ENCODE measurements around the gene PRR15L. TPM values are rescaled to one million over a fixed set of nuclear protein-coding genes. Genes with fewer than 3 reads are reported as not detected.
A peak's percentile ranks its signal among the peaks of the same experiment; 100 is the strongest.

The PRR15L gene, protein sequence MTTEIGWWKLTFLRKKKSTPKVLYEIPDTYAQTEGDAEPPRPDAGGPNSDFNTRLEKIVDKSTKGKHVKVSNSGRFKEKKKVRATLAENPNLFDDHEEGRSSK
- total RNA-seq (2013) = not detected
- polyA plus RNA-seq = not detected
- polyA minus RNA-seq = not detected in 2 replicates
- total RNA-seq = 0 to 0.52 (median 0) reads per million in 11 experiments

GRCh38 chr17:47957591-47958490, at the start of gene PRR15L:
PRR15L (minus strand) TSS chr17:47957883; CDS start chr17:47953234, 4,649 bp downstream.
- H3K36me3 Mint-ChIP-seq = peaks cover 0 to 5% of the 10 kb centered on the region in 2 donors
- Histone ChIP-seq H3K27me3 (ENCODE audit: control insufficient read depth in 2 of 2, insufficient read depth in 2 of 2, low read length in 2 of 2) (no peaks in the 10 kb centered on the region), H3K9ac (ENCODE audit: insufficient read depth, low read length, poor library complexity, severe bottlenecking) (no peak within 1 kb of the TSS), H4K20me1 (ENCODE audit: insufficient read depth, low read length) (no peaks in the 10 kb centered on the region), H3K79me2 (ENCODE audit: insufficient read depth, low read length) (no peaks in the 10 kb centered on the region), H3K27ac (ENCODE audit: low read depth in 1 of 2, low read length in 2 of 2) (no peak within 1 kb of the TSS), H3K4me1 (ENCODE audit: control insufficient read depth in 1 of 2, insufficient read depth in 2 of 2, low read length in 2 of 2) (no peaks in the 10 kb centered on the region), H2AFZ (ENCODE audit: insufficient read depth, low read depth, low read length, poor library complexity, severe bottlenecking) (no peak within 1 kb of the TSS), H3K4me3 (replicated peaks in 1 of 3; ENCODE audit: low read depth in 2 of 3, low read length in 3 of 3) (no peak within 1 kb of the TSS), H3K4me2 (replicated peaks; ENCODE audit: extremely low read depth, low read length, poor library complexity, severe bottlenecking) (no peak within 1 kb of the TSS), H3K9me3 (replicated peaks in 1 of 2; ENCODE audit: control insufficient read depth in 1 of 2, insufficient read depth in 1 of 2, low read length in 2 of 2) (no peaks in the 10 kb centered on the region), H3K36me3 (replicated peaks in 1 of 2; ENCODE audit: control insufficient read depth in 1 of 2, insufficient read depth in 2 of 2, low read length in 2 of 2) (no peaks in the 10 kb centered on the region)
- intact Hi-C loops (cut with micrococcal nuclease) = no loop called here
- no peak within 1 kb of the TSS for H3K27ac Mint-ChIP-seq
- 84% methylated on average over 11 of the region's 16 CpGs for WGBS (ENCODE audit: insufficient coverage)
- no peak within 1 kb of the TSS for H3K4me3 Mint-ChIP-seq
- no peaks in the 10 kb centered on the region for H3K9me3 Mint-ChIP-seq
- no peak for TF ChIP-seq CTCF (IDR thresholded peaks at IDR 0.05)
- H3K4me1 Mint-ChIP-seq = no peaks in the 10 kb centered on the region
- DNase-seq = no peak
- H3K27me3 Mint-ChIP-seq (ENCODE audit: low read depth in 3 of 3) = peaks cover 3 to 5% (median 5%) of the 10 kb centered on the region in 3 donors

GRCh38 chr17:48006936-48007709, 49.4 kb upstream of the PRR15L start:
- H3K36me3 Mint-ChIP-seq = peaks cover 2 to 3% of the 10 kb centered on the region in 2 donors
- peak in 1 of 3 donors; percentile 39 for DNase-seq
- no peaks in the 10 kb centered on the region for H3K9me3 ChIP-seq (replicated peaks in 1 of 2; ENCODE audit: control insufficient read depth in 1 of 2, insufficient read depth in 1 of 2, low read length in 2 of 2)
- no peak for TF ChIP-seq CTCF (IDR thresholded peaks at IDR 0.05)
- intact Hi-C loops (cut with micrococcal nuclease) = no loop called here
- no peaks in the 10 kb centered on the region for H3K36me3 ChIP-seq (replicated peaks in 1 of 2; ENCODE audit: control insufficient read depth in 1 of 2, insufficient read depth in 2 of 2, low read length in 2 of 2)
- H4K20me1 ChIP-seq (ENCODE audit: insufficient read depth, low read length) = no peaks in the 10 kb centered on the region
- H3K4me3 Mint-ChIP-seq = peak overlapping the region; percentile 6 to 23
- WGBS (ENCODE audit: insufficient coverage) = 80% methylated on average over 1 of the region's 12 CpGs
- H3K27ac ChIP-seq (ENCODE audit: low read depth in 1 of 2, low read length in 2 of 2) = peak overlapping the region; percentile 9 to 36
- no peaks in the 10 kb centered on the region for H3K79me2 ChIP-seq (ENCODE audit: insufficient read depth, low read length)
- H3K9ac ChIP-seq (ENCODE audit: insufficient read depth, low read length, poor library complexity, severe bottlenecking) = no peak overlapping the region
- peaks cover 0 to 2% (median 0%) of the 10 kb centered on the region in 7 donors for H3K9me3 Mint-ChIP-seq
- peak overlapping the region; percentile 2 to 78 (median 74) for H3K27ac Mint-ChIP-seq
- peaks cover 5 to 17% (median 16%) of the 10 kb centered on the region in 3 donors for H3K27me3 Mint-ChIP-seq (ENCODE audit: low read depth in 3 of 3)
- H2AFZ ChIP-seq (ENCODE audit: insufficient read depth, low read depth, low read length, poor library complexity, severe bottlenecking) = no peak overlapping the region
- H3K4me1 Mint-ChIP-seq = peaks cover 68% of the 10 kb centered on the region
- H3K4me1 ChIP-seq (ENCODE audit: control insufficient read depth in 1 of 2, insufficient read depth in 2 of 2, low read length in 2 of 2) = peaks cover 53 to 72% of the 10 kb centered on the region in 2 donors
- H3K4me2 ChIP-seq (replicated peaks; ENCODE audit: extremely low read depth, low read length, poor library complexity, severe bottlenecking) = peak overlapping the region; percentile 19
- H3K4me3 ChIP-seq (replicated peaks in 1 of 3; ENCODE audit: low read depth in 2 of 3, low read length in 3 of 3) = peak overlapping the region in 1 of 3 experiments; percentile 20
- peaks cover 0 to 6% of the 10 kb centered on the region in 2 donors for H3K27me3 ChIP-seq (ENCODE audit: control insufficient read depth in 2 of 2, insufficient read depth in 2 of 2, low read length in 2 of 2)
